Measurements from ENCODE around the gene PRPSAP1.

DNA sequence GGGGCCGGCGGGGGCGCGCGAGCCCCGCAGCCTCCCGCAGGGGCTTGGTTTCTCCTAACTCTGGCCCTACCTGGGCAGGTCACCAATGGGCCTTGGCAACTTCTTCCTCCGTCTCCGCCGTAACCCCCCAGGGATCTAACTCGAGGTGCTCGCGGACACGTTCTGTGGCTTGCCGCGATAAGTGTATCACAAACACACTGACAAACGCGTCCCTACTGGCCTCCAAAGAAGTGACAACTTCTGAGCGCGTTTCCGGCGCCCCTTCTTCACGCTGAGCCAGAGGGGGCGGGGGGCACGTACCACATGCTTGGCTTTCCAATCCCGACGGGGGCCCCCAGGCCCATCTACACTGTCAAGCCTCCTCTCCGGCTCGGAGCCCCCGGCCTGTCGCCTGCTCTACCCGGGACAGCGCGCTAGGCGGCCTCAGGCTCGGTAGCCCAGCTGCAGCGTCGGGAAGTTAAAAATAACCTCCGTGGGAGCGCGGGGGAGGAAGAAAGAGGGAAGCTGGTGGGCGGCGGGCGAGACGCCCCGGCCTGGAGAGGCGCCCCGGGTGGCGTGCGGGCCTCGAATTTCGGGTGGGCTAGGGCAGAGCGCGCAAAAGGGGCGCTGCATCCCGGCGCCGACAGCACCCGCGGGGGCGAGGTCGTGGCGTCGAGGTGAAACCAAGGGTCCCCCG lies 30.0 kb upstream of the PRPSAP1 start:
- TF ChIP-seq CTCF (IDR thresholded peaks at IDR 0.05) (peak in 1 of 4 donors; percentile 3), POLR2A (IDR thresholded peaks at IDR 0.05) (no peak)
